ENCODE data around the gene ZNF738.

ZNF738 gene

DNA sequence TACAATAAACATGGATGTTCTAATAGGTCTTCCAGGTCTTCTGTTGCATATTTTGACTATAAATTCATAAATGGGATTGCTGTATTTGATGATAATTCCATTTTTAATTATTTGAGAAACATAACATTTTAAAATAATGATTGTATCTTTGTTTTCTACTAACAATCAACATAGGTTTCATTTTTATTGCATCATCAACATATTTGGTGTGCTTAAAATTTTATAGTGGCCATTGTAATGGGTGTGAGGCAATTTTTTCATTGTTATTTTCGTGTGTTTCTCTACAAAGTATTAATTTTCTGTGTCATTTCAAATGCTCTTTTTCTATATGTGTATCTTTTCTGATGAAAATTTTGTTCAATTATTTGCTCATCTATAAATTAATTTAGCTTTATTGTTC is 51.4 kb downstream of the ZNF738 start:
- H3K27ac ChIP-seq: no peak overlapping the region
- no peak for TF ChIP-seq CTCF (conservative IDR thresholded peaks at IDR 0.05; ENCODE audit: low read depth)
- ChIA-PET POLR2A (ENCODE audit: low non-redundant PET) (no interaction called here), CTCF (no interaction called here)
- DNase-seq (ENCODE audit: low spot score): no peak

GRCh38 chr19:21422244-21422643 is 63.4 kb downstream of the ZNF738 start:
- POLR2A ChIA-PET (ENCODE audit: low non-redundant PET): no interaction called here
- no peak for DNase-seq (ENCODE audit: low spot score)
- no peak overlapping the region for H3K27ac ChIP-seq
- TF ChIP-seq CTCF (conservative IDR thresholded peaks at IDR 0.05; ENCODE audit: low read depth): no peak
- CTCF ChIA-PET: interaction anchor here (0.9 kb wide), 1 partner anchor 13 kb away, joined by 3 read pairs; no protein-coding TSS in a partner anchor

GRCh38 chr19:21423057-21424041 is 64.5 kb downstream of the ZNF738 start:
- no peak overlapping the region for H3K27ac ChIP-seq
- ChIA-PET POLR2A (ENCODE audit: low non-redundant PET) (no interaction called here), CTCF (interaction anchor here (0.7 kb wide), 1 partner anchor 39 kb away, joined by 5 read pairs; no protein-coding TSS in a partner anchor)

More at GRCh38 chr19:21423057-21424041, 64.5 kb downstream of the ZNF738 start:
- DNase-seq (ENCODE audit: low spot score): no peak
- TF ChIP-seq CTCF (conservative IDR thresholded peaks at IDR 0.05; ENCODE audit: low read depth): no peak
